Right lobe of liver (tissue), 4 donors: Measurements from ENCODE around the gene SCN8A.

Experiments used
- CTCF ChIP-seq, 4 donors: fragments of 200-600 bp in 3 of 4; fragments of 450-650 bp in 1 of 4; IDR thresholded peaks; one replicate each; pipeline versions ENCODE4 v1.5.1 to v1.8.0; 2016 to 2022; ENCODE audit warnings: antibody characterized with exemption in 4 of 4, mild to moderate bottlenecking in 2 of 4
- POLR2A ChIP-seq: fragments of 450-650 bp; IDR thresholded peaks from one replicate; pipeline ENCODE4 v1.6.1; 2017; ENCODE audit warnings: antibody characterized with exemption, mild to moderate bottlenecking
- donor health status: DM: no; HTN: no; CAD: no.
- donor health status: DM: no; HTN: no; CAD: no.
- donor health status: DM: no; HTN: yes; CAD: no.

GRCh38 chr12:51752234-51752889, 161.3 kb downstream of the SCN8A start:
- TF ChIP-seq POLR2A: no peak
- TF ChIP-seq CTCF (IDR thresholded peaks at IDR 0.05): no peak
